Motor neuron (in vitro differentiated cells): ENCODE results near the gene PSTPIP2. TPM values are rescaled to one million over a fixed set of nuclear protein-coding genes. Genes with fewer than 3 reads are reported as not detected.

Source experiments
- ATAC-seq, 8 experiments: fragments of 200-7000 bp; cut with Tn5 transposase; replicated peaks in 6 of 8; 2 replicates each; pipeline ENCODE4 v1.8.0; 2021; ENCODE audit warnings: mild to moderate bottlenecking in 8 of 8, moderate library complexity in 8 of 8
- H3K27ac ChIP-seq, 2 donors: fragments of 250-450 bp; sonication (Bioruptor Pico); 2 replicates each; pipeline ENCODE4 v1.9.0; 2021; ENCODE audit warnings: antibody characterized with exemption in 2 of 2, mild to moderate bottlenecking in 2 of 2, moderate library complexity in 1 of 2
- H3K4me1 ChIP-seq, 2 donors: fragments of 250-450 bp; sonication (Bioruptor Pico); replicated peaks in 1 of 2; 2 replicates each; pipeline ENCODE4 v1.6.1; 2021; ENCODE audit warnings: antibody characterized with exemption in 2 of 2, mild to moderate bottlenecking in 2 of 2, moderate library complexity in 1 of 2
- H3K4me3 ChIP-seq, 5 donors: fragments of 250-450 bp; sonication (Bioruptor Pico); 2 replicates each; pipeline ENCODE4 v1.9.0; 2021; ENCODE audit warnings: antibody characterized with exemption in 5 of 5, mild to moderate bottlenecking in 5 of 5, moderate library complexity in 4 of 5
- WGBS, 10 experiments: fragments of 450-650 bp; shearing (Covaris generic); methylation state at CpG; one replicate each; pipeline ENCODE4 v1.0.0; 2022; 5-methylcytosine and 5-hydroxymethylcytosine counted together
- in situ Hi-C, 9 experiments: fragments of 400-800 bp; cut with MboI; loops; one replicate each; pipeline ENCODE4 v1.15.0; 2021; ENCODE audit warnings: low sequenced_read_pairs in 9 of 9, low pct_unique_long_range_greater_than_20kb in 2 of 9; ENCODE audit not compliant: unreplicated experiment in 9 of 9
- total RNA-seq, 8 experiments: library from RNA; unstranded; fragments of 300-600 nt; gene quantifications; 2 replicates each; pipeline versions ENCODE4 v1.2.3 to v1.2.4, GENCODE V29; 2022

Gene PSTPIP2
- total RNA-seq, 8 experiments from 2014 or later: 0.81 to 7.0 (median 2.8) TPM

DNA sequence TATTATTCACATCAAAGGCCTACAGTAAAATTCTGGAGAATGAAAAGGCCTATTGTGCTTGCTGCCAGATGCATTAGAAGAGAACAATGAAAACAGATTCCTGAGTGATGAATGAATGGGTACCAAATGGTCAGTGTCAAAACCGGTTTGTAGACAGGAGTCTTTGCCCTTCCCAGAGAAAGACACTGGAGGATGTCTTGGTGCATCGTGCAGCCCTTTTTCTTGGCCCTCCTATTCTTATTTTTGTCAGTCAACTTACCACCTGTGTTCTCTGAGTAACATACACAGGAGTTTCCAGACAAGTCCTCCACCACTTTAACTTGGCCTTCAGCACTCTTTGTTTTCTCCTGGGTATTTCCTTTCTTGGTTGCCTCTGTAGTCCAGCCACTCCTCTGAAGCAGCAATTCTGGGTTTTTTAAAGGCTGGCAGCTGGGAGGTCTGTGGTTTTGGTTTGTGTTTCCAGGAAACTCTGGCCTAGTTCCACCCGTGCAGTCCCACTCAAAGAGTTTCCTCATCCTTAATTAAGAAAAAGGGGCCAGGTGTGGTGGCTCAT lies 29.4 kb downstream of the PSTPIP2 start:
- Histone ChIP-seq H3K27ac (no peak overlapping the region), H3K4me1 (no peaks in the 10 kb centered on the region), H3K4me3 (no peak overlapping the region)
- WGBS, 10 experiments: 0 to 60% (median 12%) methylated on average over 1 to 3 of the region's 3 CpGs; no CpG with 5 or more reads in 2 of the 10 experiments
- in situ Hi-C loops: no loop called here
- ATAC-seq: no peak

DNA sequence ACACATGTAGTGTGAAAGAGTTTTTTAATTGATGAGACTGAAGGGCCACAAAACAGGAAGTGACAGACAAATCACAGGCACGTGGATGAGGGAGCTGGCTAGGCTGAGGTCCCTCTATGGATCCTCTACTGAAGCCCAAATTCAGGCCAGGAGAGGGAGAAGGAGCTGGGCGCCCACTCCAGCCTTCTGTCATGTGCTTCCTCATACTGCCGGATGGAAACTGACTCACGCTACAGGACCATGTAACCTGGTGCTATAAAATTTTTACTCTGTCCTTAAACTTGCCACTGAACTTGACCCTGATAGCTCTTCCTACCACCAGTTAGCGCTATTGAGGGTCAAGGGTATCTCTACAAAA lies 31.3 kb downstream of the PSTPIP2 start:
- WGBS, 10 experiments: 0 to 92% (median 61%) methylated on average over 1 to 5 of the region's 5 CpGs; no CpG with 5 or more reads in 3 of the 10 experiments

DNA sequence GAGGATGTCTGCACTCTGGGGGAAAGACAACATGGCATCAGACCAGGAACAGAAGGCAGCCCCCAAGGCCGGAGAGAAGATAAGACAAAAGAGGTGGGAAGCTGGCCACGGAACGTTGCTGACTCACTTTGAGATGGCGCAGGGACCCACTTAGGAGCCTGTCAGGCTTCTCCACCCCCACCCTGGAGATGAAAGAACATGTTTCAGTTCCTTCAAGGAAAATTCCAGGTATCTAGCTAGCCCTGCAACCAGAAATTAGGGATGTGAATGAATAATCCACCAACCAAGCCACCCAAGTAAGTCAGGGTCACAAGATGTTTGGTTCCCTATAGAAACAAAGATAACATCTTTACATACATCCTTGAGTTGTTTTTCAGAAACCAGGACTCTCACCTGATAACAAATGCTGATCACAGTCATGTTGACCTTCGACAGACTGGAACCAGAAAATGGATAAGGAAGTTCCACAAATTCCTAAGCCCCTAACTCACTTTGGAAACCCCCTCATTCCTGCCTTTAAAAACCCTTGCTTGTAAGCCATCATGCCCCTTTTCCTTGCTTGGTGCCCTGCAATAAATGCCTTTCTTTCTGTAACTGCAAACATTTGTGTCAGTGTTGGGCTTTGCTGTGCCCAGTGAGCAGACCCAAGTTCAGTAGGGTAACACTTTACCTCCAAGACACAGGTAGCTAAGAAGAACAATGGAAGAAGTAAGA lies 31.9 kb downstream of the PSTPIP2 start:
- in situ Hi-C loops: no loop called here
- Histone ChIP-seq H3K27ac (no peak overlapping the region), H3K4me1 (no peaks in the 10 kb centered on the region), H3K4me3 (no peak overlapping the region)
- no peak for ATAC-seq
- WGBS, 10 experiments: 51 to 100% (median 81%) methylated on average over 1 to 5 of the region's 5 CpGs; no CpG with 5 or more reads in 3 of the 10 experiments

More for the DNA sequence above, 31.3 kb downstream of the PSTPIP2 start:
- no peak overlapping the region for H3K27ac ChIP-seq
- no peaks in the 10 kb centered on the region for H3K4me1 ChIP-seq
- ATAC-seq: no peak
- in situ Hi-C loops: no loop called here
- no peak overlapping the region for H3K4me3 ChIP-seq

DNA sequence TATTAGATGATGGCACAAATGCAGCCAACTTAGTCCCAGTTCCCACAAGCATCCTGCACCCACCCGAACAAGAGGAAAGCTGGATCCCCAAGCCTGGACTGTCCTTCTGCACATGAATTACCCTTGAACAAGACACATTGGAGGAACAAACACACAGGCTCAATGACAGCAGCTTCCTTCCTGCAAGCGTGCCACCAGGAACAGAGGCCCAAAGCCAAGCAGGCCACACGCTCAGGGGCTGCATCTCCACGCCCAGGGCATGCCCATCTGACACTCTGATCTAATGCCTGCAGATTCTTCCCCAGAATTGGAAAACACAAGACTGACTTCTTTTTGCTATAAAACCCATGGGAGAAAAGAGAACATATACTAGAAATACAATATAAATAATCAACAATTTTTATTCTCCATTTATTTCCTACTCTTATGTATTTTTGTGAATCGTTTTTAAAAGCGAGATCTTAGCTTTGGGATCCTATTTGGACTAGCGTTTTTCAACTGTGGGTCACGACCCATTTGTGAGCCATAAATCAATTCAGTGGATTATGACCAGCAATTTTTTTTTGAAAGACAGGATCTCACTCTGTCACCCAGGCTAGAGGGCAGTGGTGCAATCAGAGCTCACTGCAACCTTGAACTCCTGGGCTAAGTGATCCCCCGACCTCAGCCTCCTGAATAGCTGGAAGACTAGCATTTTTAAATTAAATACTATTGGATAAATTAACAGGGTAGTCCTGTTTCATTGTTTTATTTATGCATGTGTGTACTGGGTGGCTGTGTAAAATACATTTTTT lies 34.4 kb downstream of the PSTPIP2 start:
- Histone ChIP-seq H3K4me3 (no peak overlapping the region), H3K27ac (no peak overlapping the region), H3K4me1 (no peaks in the 10 kb centered on the region)
- ATAC-seq: no peak
- in situ Hi-C loops: no loop called here
- 52 to 100% (median 86%) methylated on average over 2 to 8 of the region's 9 CpGs for WGBS, 10 experiments

DNA sequence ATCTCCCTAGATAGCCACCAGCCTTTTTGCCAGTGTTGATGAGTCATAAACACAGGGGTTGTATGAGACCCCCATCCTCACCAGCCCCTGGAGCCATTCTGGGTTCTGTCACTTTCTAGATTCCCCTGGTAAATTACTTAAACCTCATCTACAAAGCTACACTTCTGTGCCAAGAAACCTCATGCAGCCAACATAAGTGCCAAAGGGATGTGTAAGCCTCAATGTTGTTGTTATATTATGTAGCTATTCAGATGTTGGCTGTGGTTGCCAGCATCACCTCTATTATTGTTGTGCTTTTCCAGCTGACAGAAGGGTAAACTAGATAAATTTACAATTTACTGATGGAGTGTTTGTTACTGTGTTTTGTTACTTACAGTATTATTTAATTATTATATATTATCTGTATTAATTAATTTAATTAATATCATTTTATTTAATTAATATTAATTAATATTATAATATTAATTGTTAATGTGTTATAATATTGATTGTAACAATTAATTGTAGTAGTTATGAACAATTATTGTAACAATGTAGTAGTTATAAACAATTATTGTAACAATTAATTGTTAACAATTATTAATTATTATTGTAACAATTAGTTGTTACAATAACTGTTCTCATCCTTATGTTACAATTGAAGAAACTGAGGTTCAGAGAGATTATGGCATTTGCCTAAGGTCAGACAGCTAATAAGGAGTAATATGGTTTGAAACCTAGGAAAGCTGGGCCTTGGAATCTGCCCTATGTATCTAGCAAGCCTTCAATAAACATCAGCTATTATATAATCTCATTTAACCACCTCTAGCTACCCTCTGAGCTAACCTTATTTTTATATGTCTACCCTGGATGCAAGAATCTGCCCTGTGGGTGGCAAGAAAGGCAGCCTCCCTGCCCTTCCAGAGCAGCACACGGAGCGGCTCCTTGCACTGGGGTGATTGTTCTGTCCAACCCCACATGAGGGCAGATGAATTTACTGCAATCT lies 36.1 kb downstream of the PSTPIP2 start:
- no peak for ATAC-seq
- in situ Hi-C loops: no loop called here
- Histone ChIP-seq H3K27ac (no peak overlapping the region), H3K4me1 (no peaks in the 10 kb centered on the region), H3K4me3 (no peak overlapping the region)
- WGBS, 10 experiments: 90 to 100% (median 90%) methylated on average over 1 to 2 of the region's 2 CpGs; no CpG with 5 or more reads in 7 of the 10 experiments

DNA sequence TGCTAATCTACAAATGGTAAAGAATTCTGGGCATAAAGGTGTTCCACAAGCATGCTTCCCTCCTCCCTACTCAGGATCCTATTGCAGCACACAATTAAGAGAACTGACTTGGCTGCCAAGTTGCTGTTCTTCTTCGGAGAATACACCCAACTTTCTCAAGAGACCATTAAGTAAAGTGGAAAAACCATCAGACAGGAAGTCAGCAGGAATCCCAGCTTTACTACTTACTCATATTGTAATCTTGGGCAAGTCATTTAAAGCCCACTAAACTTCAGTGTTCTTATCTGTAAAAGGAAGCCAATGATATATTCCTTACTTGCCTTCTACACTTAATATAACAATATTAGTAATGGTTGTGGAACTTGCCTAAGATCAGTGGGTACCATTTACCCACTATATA lies 37.8 kb downstream of the PSTPIP2 start:
- no peak overlapping the region for H3K27ac ChIP-seq
- no peak overlapping the region for H3K4me3 ChIP-seq
- in situ Hi-C loops: no loop called here
- WGBS, 10 experiments: 50 to 100% (median 75%) methylated on average over 1 of the region's 1 CpG; no CpG with 5 or more reads in 3 of the 10 experiments
- ATAC-seq: no peak
- no peaks in the 10 kb centered on the region for H3K4me1 ChIP-seq

DNA sequence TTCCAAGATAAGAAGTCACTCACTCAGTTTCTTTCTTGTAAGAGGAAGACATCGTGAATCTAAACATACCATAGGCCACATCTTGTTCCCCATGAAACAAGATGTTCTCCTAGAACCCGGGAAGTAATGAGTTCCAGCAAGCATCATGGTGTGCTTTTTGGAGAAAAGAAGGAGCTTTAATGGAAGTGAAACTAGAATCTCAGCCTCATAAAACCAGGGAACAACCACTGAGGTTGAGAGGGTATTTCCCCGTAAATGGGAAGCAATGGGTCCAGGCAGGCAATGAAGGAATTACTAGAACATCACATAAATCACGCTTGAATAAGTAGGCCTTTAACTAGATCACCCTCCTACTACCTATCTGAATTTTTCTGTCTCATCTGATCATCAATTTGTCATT lies 40.3 kb downstream of the PSTPIP2 start:
- no peak overlapping the region for H3K4me3 ChIP-seq
- no peak overlapping the region for H3K27ac ChIP-seq
- ATAC-seq: no peak
- WGBS, 10 experiments: 67 to 100% (median 91%) methylated on average over 1 to 4 of the region's 4 CpGs; no CpG with 5 or more reads in 1 of the 10 experiments
- in situ Hi-C loops: no loop called here
- no peaks in the 10 kb centered on the region for H3K4me1 ChIP-seq

DNA sequence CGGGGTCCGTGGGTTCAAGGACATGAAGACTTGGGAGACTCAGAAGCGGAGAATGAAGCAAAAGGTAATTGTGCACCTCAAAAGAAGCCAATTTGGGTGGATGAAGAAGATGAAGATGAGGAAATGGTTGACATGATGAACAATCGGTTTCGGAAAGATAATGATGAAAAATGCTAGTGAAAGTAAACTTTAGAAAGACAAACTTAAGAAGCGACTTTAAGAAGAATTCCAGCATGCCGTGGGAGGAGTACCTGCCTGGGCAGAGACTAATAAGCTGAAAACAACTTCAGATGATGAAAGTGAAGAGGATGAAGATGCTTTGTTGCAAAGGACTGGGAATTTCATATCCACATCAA lies 43.5 kb downstream of the PSTPIP2 start:
- Histone ChIP-seq H3K4me1 (no peaks in the 10 kb centered on the region), H3K27ac (peak overlapping the region in 1 of 2 donors; percentile 59), H3K4me3 (peak overlapping the region; percentile 37 to 52 (median 45))
- ATAC-seq: no peak
- WGBS, 10 experiments: 48 to 100% (median 63%) methylated on average over 1 to 7 of the region's 7 CpGs
- in situ Hi-C loops: no loop called here

DNA sequence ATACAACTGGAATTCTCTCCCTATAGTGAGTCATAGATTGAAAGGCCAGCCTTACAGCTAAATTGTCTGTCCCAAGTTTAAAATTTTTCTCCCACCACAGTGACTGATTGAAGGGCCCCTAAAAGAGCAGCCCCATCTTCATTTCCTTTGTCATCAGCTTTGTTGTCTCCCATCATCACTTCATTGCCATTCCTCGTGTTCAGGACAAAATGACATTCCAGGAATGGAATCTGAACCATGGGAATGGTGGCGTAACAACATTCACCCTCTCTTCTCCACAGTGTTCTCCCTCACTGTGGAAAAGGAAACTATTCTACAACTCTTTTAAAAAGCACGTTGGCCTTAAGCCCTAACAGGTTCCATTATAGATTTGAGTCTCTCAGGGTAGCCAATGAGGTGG lies 52.1 kb downstream of the PSTPIP2 start:
- WGBS, 10 experiments: 33 to 100% (median 79%) methylated on average over 1 to 3 of the region's 3 CpGs; no CpG with 5 or more reads in 3 of the 10 experiments
- H3K4me3 ChIP-seq: no peak overlapping the region
- no peaks in the 10 kb centered on the region for H3K4me1 ChIP-seq
- H3K27ac ChIP-seq: no peak overlapping the region
- ATAC-seq: no peak
- in situ Hi-C loops: no loop called here

DNA sequence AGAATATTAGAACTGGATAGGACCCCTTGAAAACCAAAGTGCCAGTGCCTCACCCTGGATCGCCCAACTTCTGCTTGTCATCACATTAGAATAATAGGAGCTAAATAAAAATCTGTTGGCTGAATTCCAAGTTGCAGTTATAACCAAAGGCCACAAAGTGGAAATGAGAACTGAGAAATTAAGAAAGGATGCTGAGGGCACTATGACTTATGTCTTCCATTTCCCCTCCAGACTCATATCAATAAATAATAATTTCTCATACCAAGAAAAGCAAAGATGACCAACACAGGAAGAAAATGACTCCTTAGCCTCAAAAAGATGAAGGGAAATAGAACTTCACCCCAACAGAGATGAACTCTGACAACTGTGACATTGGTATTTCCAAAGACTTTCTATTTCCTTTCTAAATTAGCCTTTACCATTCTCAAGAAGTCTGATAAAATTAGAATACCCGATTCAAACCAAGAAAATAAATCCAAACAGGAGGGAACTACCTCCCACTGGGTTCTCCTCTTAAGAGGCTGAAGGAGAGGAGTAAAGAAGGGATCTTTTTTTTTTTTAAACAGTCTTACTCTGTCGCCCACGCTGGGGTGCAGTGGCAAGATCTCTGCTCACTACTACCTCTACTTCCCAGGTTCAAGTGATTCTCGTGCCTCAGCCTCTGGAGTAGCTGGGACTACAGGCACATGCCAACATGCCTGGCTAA lies 58.4 kb downstream of the PSTPIP2 start:
- ATAC-seq: no peak
- H3K27ac ChIP-seq: no peak overlapping the region
- in situ Hi-C loops: no loop called here
- H3K4me1 ChIP-seq: no peaks in the 10 kb centered on the region
- 65 to 98% (median 84%) methylated on average over 2 to 5 of the region's 5 CpGs; no CpG with 5 or more reads in 3 of the 10 experiments for WGBS, 10 experiments
- H3K4me3 ChIP-seq: no peak overlapping the region

DNA sequence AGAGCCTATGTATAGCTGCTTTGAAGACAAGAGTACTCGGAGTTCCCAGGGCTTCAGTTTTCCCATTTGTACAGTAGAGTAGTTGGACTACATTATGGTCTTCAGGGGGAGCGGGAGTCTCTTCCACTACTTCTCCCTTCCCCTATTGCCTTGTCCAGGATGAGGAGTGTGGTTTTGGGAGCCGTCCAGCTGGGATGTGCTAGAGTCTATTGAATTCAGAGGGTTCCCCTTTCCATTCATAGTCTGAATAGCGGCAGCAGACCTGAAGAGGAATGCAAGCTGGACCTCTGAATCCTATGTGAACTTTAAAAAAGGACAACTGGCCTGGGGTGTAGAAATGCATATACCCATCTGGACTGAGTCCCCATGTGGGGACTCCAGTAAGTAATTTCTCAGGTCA lies 61.4 kb downstream of the PSTPIP2 start:
- in situ Hi-C loops: no loop called here
- no peak for ATAC-seq
- no peak overlapping the region for H3K27ac ChIP-seq
- H3K4me3 ChIP-seq: no peak overlapping the region
- H3K4me1 ChIP-seq: no peaks in the 10 kb centered on the region
- WGBS, 10 experiments: 81 to 100% (median 97%) methylated on average over 1 to 4 of the region's 4 CpGs; no CpG with 5 or more reads in 5 of the 10 experiments

DNA sequence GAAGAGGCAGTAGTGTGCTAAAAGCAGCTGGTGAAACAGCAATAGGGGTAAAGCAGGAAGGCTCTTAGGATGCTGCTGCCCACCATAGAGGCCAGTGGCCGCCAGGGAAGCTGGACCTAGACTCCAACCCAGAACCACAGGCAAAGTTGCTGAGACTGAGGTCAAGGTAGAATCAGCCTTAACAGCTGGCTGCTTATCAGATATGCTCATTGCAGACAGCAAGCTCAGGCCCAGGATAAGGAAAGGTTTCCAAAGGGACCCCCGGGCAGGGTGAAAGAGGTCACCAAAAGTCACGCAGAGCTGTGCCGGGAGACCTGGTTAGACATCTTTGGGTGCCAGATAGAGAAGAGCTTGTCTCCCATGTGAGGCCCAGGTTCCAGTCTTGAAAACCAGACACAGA lies 62.0 kb downstream of the PSTPIP2 start:
- 89 to 100% (median 100%) methylated on average over 1 to 2 of the region's 4 CpGs; no CpG with 5 or more reads in 5 of the 10 experiments for WGBS, 10 experiments
- no peak overlapping the region for H3K27ac ChIP-seq

More for the DNA sequence above, 62.0 kb downstream of the PSTPIP2 start:
- no peak for ATAC-seq
- Histone ChIP-seq H3K4me3 (no peak overlapping the region), H3K4me1 (no peaks in the 10 kb centered on the region)
- in situ Hi-C loops: no loop called here
